ENCODE results near the gene THSD7B.
"Not testable (repeated sequence)": the region's sequence is repeated elsewhere in the genome, so short reads cannot be mapped to it uniquely, and the experiment has no call there.

The THSD7B gene

DNA sequence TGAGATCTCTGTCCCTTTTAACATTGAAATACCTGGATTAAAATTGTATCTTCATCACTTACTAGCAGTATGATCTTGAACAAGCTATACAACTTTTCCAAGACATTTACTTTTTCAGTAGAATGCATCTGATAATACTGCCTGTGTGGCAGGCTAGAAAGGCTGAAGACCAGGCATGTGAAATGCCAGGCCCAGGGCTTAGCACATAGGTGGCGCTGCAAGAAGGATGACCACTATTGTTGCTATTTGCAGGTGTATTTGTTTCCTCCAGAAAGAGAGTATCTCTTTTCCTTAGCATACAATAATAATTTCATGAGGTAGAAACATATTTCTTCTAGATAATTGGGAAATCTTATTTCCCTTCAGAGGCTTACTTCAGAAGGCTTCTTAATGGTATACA, 331.3 kb downstream of the THSD7B start:
- H3K4me3 ChIP-seq (ENCODE audit: control insufficient read depth, low read depth, low read length), result no peak overlapping the region
- DNase-seq (ENCODE audit: low read depth), result no peak
- TF ChIP-seq, protein P1, sequence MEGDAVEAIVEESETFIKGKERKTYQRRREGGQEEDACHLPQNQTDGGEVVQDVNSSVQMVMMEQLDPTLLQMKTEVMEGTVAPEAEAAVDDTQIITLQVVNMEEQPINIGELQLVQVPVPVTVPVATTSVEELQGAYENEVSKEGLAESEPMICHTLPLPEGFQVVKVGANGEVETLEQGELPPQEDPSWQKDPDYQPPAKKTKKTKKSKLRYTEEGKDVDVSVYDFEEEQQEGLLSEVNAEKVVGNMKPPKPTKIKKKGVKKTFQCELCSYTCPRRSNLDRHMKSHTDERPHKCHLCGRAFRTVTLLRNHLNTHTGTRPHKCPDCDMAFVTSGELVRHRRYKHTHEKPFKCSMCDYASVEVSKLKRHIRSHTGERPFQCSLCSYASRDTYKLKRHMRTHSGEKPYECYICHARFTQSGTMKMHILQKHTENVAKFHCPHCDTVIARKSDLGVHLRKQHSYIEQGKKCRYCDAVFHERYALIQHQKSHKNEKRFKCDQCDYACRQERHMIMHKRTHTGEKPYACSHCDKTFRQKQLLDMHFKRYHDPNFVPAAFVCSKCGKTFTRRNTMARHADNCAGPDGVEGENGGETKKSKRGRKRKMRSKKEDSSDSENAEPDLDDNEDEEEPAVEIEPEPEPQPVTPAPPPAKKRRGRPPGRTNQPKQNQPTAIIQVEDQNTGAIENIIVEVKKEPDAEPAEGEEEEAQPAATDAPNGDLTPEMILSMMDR (IDR thresholded peaks at IDR 0.05; ENCODE audit: control insufficient read depth, insufficient read depth, low read depth, low read length, missing control alignments), result no peak

DNA sequence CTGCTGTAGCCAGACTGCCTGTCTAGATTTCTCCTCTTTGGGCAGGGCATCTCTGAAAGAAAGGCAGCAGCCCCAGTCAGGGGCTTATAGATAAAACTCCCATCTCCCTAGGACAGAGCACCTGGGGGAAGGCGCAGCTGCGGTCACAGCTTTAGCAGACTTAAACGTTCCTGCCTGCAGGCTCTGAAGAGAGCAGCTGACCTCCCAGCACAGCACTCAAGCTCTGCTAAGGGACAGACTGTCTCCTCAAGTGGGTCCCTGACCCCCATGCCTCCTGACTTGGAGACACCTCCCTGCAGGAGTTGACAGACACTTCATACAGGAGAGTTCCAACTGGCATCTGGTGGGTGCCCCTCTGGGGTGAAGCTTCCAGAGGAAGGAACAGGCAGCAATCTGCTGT, 336.5 kb downstream of the THSD7B start:
- DNase-seq (ENCODE audit: low read depth), result not testable (repeated sequence)

DNA sequence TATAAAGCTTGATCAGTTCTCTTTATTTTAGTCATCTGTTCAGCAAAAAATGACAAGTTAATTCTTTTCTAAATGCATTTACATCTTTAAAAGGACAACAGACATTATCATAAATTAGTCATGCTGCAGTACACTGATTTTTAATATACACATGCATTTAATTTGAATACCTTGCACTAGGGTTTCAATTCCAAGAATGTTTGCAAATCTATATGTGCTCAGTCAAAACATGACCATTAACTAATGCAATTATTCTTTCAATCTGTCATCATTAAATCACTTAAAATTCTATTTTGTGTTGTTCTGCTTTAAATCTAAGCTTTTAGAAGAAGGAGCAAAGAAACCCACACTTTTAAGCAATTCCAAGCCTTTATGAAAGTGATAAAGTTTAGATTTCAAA, 342.6 kb downstream of the THSD7B start:
- TF ChIP-seq, protein P1 (IDR thresholded peaks at IDR 0.05; ENCODE audit: control insufficient read depth, insufficient read depth, low read depth, low read length, missing control alignments), result no peak
- no peak for DNase-seq (ENCODE audit: low read depth)
- no peak overlapping the region for H3K4me3 ChIP-seq (ENCODE audit: control insufficient read depth, low read depth, low read length)

More for the DNA sequence above, 336.5 kb downstream of the THSD7B start:
- H3K4me3 ChIP-seq (ENCODE audit: control insufficient read depth, low read depth, low read length), result not testable (repeated sequence)

DNA sequence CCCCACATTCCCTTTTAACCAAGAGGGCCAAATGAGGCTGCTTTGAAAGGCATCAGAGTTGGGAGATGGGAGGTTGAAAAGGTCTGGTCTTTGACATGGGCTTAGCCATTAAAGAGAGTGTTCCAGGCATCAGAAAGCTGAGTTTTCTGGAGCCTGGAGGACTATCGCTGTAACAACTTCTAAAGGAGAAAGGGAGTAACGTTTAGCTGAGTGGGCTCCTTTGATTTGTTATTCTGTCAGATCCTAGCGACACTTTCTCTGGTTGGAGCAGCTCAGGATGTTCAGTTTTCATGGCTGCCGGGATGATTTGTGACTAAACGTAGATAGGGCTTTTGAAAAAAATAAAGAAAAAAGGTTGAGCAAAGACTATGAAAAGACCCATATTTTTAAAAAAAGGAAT, 346.6 kb downstream of the THSD7B start:
- DNase-seq (ENCODE audit: low read depth), result no peak
- TF ChIP-seq, protein P1 (IDR thresholded peaks at IDR 0.05; ENCODE audit: control insufficient read depth, insufficient read depth, low read depth, low read length, missing control alignments), result no peak
- no peak overlapping the region for H3K4me3 ChIP-seq (ENCODE audit: control insufficient read depth, low read depth, low read length)

DNA sequence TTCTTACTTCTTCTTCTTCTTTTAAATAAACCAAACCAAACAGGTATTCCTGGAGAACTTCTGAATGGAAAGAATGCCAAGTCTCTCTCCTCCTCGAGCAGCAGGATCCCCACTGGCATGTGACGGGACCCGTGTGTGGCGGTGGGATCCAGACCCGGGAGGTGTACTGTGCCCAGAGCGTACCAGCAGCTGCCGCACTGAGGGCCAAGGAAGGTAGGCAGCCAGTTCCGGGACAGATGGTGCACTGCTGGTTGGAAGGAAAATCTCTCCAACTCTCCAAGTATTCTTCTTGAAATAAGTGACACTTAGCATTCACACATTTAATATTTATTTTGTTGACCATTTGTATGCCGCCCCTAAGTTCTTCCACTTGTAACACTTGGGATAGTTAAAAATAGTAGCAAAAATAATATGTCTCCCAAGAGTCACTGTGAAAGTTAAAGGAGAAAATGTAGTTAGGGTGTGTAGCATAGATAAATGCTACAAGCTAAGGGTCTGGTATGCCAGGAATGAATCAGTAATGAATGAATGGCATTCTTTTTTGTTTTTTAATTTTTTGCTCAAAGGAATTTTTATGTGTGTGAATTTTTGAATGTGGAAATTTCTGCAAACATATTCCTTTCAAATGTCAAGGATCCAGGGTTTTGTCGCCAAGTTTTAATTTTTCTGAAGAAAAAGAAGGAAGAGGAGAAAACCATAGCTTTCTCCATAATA, 349.9 kb downstream of the THSD7B start:
- no peak for DNase-seq (ENCODE audit: low read depth)
- TF ChIP-seq, protein P1 (IDR thresholded peaks at IDR 0.05; ENCODE audit: control insufficient read depth, insufficient read depth, low read depth, low read length, missing control alignments), result no peak
- no peak overlapping the region for H3K4me3 ChIP-seq (ENCODE audit: control insufficient read depth, low read depth, low read length)

DNA sequence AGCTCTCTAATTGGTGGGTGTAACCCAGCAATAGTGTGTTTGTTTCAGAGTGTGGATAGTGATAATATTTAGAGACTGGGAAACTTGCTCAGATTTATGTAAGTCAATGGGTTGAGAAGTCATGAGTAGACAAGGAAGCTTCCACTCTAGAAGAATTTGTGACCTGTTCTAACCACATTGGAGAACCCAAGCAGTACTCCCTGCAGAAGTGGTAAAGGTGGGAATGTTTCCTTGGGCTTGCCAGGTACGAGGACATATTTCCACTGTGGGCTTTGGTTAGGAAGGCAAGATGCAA, 350.4 kb downstream of the THSD7B start:
- DNase-seq (ENCODE audit: low read depth), result no peak
- TF ChIP-seq, protein P1 (IDR thresholded peaks at IDR 0.05; ENCODE audit: control insufficient read depth, insufficient read depth, low read depth, low read length, missing control alignments), result no peak
- H3K4me3 ChIP-seq (ENCODE audit: control insufficient read depth, low read depth, low read length), result no peak overlapping the region

DNA sequence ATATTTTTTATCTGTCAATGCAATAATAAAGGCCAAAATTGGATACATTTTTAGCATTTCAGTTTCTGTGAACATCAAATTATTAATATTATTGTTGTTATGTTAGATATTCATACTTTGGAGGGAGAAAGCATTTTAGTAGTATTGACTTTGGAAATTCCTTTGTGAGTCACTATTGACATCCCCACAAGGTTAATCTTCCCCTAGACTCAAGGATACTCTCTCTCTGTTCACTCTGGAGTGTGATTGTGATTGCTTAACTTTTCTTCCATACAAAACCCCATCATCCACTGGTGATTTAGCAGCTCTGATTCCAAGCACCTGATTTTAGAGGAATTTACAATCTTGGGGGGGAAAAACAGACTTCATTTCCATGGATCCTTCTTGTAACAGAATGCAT, 352.0 kb downstream of the THSD7B start:
- no peak overlapping the region for H3K4me3 ChIP-seq (ENCODE audit: control insufficient read depth, low read depth, low read length)
- DNase-seq (ENCODE audit: low read depth), result no peak
- TF ChIP-seq, protein P1 (IDR thresholded peaks at IDR 0.05; ENCODE audit: control insufficient read depth, insufficient read depth, low read depth, low read length, missing control alignments), result no peak

Data from AG09309 (cell line).